Astrocyte of the spinal cord (primary cell): ENCODE results near the gene SEMA7A.

Source experiments
- DNase-seq: peaks from one replicate; pipeline ENCODE4 v3.0.0; 2011; ENCODE audit warnings: low read depth, low spot score
- H3K4me3 ChIP-seq: 2 replicates; pipeline ENCODE4 v1.5.1; 2011; ENCODE audit warnings: low read depth, mild to moderate bottlenecking, low read length, moderate library complexity
- in situ Hi-C: cut with HindIII; loops from 2 replicates; pipeline ENCODE4 v1.10.0; 2017; ENCODE audit warnings: low sequenced_read_pairs
- TF ChIP-seq, protein P1 (sequence below): IDR thresholded peaks from 2 replicates; pipeline ENCODE4 v1.5.1; 2012; ENCODE audit warnings: low read depth, mild to moderate bottlenecking, low read length, inconsistent platforms

Gene SEMA7A

GRCh38 chr15:74414081-74414580 lies 19.6 kb downstream of the SEMA7A start:
- in situ Hi-C loops: no loop called here
- H3K4me3 ChIP-seq: no peak overlapping the region
- no peak for DNase-seq
- TF ChIP-seq, protein P1, sequence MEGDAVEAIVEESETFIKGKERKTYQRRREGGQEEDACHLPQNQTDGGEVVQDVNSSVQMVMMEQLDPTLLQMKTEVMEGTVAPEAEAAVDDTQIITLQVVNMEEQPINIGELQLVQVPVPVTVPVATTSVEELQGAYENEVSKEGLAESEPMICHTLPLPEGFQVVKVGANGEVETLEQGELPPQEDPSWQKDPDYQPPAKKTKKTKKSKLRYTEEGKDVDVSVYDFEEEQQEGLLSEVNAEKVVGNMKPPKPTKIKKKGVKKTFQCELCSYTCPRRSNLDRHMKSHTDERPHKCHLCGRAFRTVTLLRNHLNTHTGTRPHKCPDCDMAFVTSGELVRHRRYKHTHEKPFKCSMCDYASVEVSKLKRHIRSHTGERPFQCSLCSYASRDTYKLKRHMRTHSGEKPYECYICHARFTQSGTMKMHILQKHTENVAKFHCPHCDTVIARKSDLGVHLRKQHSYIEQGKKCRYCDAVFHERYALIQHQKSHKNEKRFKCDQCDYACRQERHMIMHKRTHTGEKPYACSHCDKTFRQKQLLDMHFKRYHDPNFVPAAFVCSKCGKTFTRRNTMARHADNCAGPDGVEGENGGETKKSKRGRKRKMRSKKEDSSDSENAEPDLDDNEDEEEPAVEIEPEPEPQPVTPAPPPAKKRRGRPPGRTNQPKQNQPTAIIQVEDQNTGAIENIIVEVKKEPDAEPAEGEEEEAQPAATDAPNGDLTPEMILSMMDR: no peak

GRCh38 chr15:74413350-74414080 lies 20.2 kb downstream of the SEMA7A start:
- no peak overlapping the region for H3K4me3 ChIP-seq
- in situ Hi-C loops: no loop called here
- TF ChIP-seq, protein P1: no peak
- no peak for DNase-seq

- TF ChIP-seq, protein P1: no peak
- no peak overlapping the region for H3K4me3 ChIP-seq
- no peak for DNase-seq
- in situ Hi-C loops: no loop called here
These were observed 21.6 kb downstream of the SEMA7A start for GRCh38 chr15:74412159-74412558.

DNA sequence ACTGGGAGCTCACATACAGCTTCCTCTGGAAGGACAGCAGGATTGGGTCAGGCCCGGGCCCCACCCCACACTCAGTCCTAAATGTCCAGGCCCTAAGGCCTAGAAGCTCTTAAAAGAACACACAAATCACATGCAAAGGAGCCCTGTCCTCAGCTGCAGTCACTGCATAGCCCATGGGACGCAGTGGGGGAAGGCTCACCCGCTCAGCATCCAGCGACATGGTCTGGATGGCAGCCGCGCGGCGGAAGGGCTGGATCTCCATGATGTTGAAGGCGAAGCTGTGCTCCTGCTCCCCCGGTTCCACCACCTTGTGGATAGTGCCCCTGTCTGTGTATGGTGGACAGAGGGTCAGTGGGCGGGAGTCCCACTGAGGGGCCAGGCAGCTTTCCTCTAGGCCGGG lies 22.1 kb downstream of the SEMA7A start:
- DNase-seq: no peak
- in situ Hi-C loops: no loop called here
- TF ChIP-seq, protein P1: no peak
- H3K4me3 ChIP-seq: no peak overlapping the region

DNA sequence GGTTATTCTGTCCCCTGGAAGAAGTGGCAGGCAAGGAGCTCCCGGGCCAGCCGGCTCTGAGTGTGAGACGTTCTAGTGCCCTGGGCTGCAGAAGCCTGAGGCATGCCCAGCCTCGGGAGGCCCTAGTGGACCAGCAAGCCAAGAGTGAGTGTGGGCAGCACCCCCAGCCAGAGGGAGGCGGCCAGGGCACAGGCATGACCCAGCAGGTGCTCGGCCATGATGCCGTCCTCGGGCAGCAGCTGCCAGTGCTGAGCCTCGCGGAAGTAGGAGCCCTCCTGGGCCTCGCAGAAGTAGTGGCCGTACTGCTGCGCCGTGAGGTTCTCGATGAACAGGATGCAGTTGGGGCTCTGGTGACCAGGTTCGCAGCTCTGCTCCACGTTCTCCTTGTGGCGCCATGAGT lies 23.3 kb downstream of the SEMA7A start:
- H3K4me3 ChIP-seq: no peak overlapping the region
- in situ Hi-C loops: no loop called here
- no peak for DNase-seq
- TF ChIP-seq, protein P1: no peak

DNA sequence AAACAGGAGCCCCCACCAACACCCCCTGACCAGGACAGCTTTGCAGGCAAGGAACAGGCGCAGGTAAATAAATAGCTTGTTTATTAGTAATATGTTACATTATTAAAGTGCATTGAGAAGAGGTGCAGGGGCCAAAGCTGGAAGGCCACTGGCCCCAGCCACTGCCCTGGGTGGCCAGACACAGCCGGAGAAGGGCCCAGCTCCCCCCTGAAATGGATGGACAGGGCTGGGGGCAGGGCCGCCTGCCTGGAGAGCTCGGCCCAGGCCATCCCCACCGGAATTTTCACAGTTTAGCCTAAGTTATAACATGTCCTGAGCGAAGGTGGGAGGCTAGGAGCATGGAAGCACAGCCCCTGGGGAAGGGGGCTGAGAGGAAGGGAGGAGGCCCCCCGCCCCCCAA lies 24.5 kb downstream of the SEMA7A start:
- TF ChIP-seq, protein P1: no peak
- DNase-seq: no peak
- H3K4me3 ChIP-seq: no peak overlapping the region
- in situ Hi-C loops: no loop called here
